A549 (cell line): Measurements from ENCODE around the gene HEATR1. TPM values are rescaled to one million over a fixed set of nuclear protein-coding genes. Genes with fewer than 3 reads are reported as not detected.

Experiments used
- ATAC-seq, 2 experiments: fragments of 200-7000 bp in 1 of 2; fragments of >200 bp in 1 of 2; cut with Nextera tagmentation in 1 of 2; cut with Tn5 transposase in 1 of 2; 3 replicates each; pipeline versions ENCODE4 v1.8.0 to v1.9.1; 2018 to 2020; ENCODE audit warnings: mild to moderate bottlenecking in 1 of 2, moderate library complexity in 1 of 2
- CTCF ChIA-PET: fragments of 300-600 bp; sonication (Branson Sonifier 250); formaldehyde crosslinking; extraction: SDS; loops from one replicate; lab custom pipeline; 2021; ENCODE audit warnings: antibody characterized with exemption, inconsistent platforms; lab: Yijun Ruan, JAX
- POLR2A ChIA-PET: fragments of 350-600 bp; formaldehyde crosslinking; extraction: SDS; loops from one replicate; lab custom pipeline; 2021; ENCODE audit warnings: antibody characterized with exemption, inconsistent platforms; lab: Yijun Ruan, JAX
- DNase-seq, 2 experiments: peaks; one replicate each; pipeline versions ENCODE4 v3.0.0 to v3.0.0-alpha.2; 2011 to 2016; ENCODE audit warnings: low read depth in 1 of 2, low spot score in 1 of 2
- FAIRE-seq: peaks from 2 replicates; lab custom pipeline; 2011; peaks lifted over from hg19 to GRCh38; lab: Jason Lieb, UNC
- H3K27ac ChIP-seq, 2 experiments: fragments of >200 bp; sonication (Bioruptor Twin); formaldehyde crosslinking; 3 replicates each; pipeline ENCODE4 v1.5.1; 2016 to 2017
- H3K4me1 ChIP-seq: fragments of >200 bp; sonication (Bioruptor Twin); formaldehyde crosslinking; 3 replicates; pipeline ENCODE4 v1.6.1; 2016
- H3K4me2 ChIP-seq: fragments of >200 bp; sonication (Bioruptor Twin); formaldehyde crosslinking; 3 replicates; pipeline ENCODE4 v1.6.1; 2016
- H3K4me3 ChIP-seq: fragments of >200 bp; sonication (Bioruptor Twin); formaldehyde crosslinking; 3 replicates; pipeline ENCODE4 v1.5.1; 2016
- H3K9me3 ChIP-seq: fragments of >200 bp; sonication (Bioruptor Twin); formaldehyde crosslinking; 3 replicates; pipeline ENCODE4 v1.6.1; 2016
- BHLHE40 ChIP-seq: IDR thresholded peaks from 2 replicates; pipeline ENCODE4 v1.6.1; 2012; ENCODE audit warnings: low read depth, low read length, inconsistent platforms
- CBX2 ChIP-seq: fragments of 200-600 bp; sonication (generic); IDR thresholded peaks from 2 replicates; pipeline ENCODE4 v1.6.1; 2016; ENCODE audit warnings: low read depth, mild to moderate bottlenecking, borderline replicate concordance
- CEBPB ChIP-seq, 2 experiments: fragments of >200 bp in 1 of 2; sonication (Bioruptor Twin) in 1 of 2; formaldehyde crosslinking in 1 of 2; IDR thresholded peaks; 2 replicates each; pipeline ENCODE4 v1.6.1; 2012 to 2016
- CHD4 ChIP-seq: fragments of 200-600 bp; sonication (generic); IDR thresholded peaks from 2 replicates; pipeline ENCODE4 v1.6.1; 2016; ENCODE audit warnings: antibody characterized with exemption, mild to moderate bottlenecking, borderline replicate concordance
- EHF ChIP-seq: fragments of 250-450 bp; sonication (Bioruptor Pico); IDR thresholded peaks from 2 replicates; pipeline ENCODE4 v1.5.0; 2020; ENCODE audit warnings: mild to moderate bottlenecking
- EP300 ChIP-seq, 2 experiments: fragments of >200 bp; sonication (Bioruptor Twin); formaldehyde crosslinking; IDR thresholded peaks; 2 replicates in 1 of 2; 3 replicates in 1 of 2; pipeline ENCODE4 v1.6.1; 2016 to 2017
- GATA3 ChIP-seq: IDR thresholded peaks from 2 replicates; pipeline ENCODE4 v1.6.1; 2012; ENCODE audit warnings: borderline replicate concordance
- HOXA7 ChIP-seq: fragments of 250-450 bp; sonication (Bioruptor Pico); IDR thresholded peaks from 2 replicates; pipeline ENCODE4 v1.5.0; 2020; ENCODE audit warnings: mild to moderate bottlenecking, moderate library complexity
- HOXB5 ChIP-seq: fragments of 250-450 bp; sonication (Bioruptor Pico); IDR thresholded peaks from 2 replicates; pipeline ENCODE4 v1.5.0; 2020; ENCODE audit warnings: mild to moderate bottlenecking, moderate library complexity
- JUNB ChIP-seq: fragments of >200 bp; sonication (Bioruptor Twin); formaldehyde crosslinking; IDR thresholded peaks from 2 replicates; pipeline ENCODE4 v1.6.1; 2016
- KDM1A ChIP-seq: fragments of 200-600 bp; sonication (generic); IDR thresholded peaks from 2 replicates; pipeline ENCODE4 v1.6.1; 2016; ENCODE audit warnings: low read depth, mild to moderate bottlenecking
- KDM5A ChIP-seq: fragments of 200-600 bp; sonication (generic); IDR thresholded peaks from 2 replicates; pipeline ENCODE4 v1.6.1; 2016; ENCODE audit warnings: antibody characterized with exemption, mild to moderate bottlenecking
- NPAS2 ChIP-seq: fragments of 250-450 bp; sonication (Bioruptor Pico); IDR thresholded peaks from 2 replicates; pipeline ENCODE4 v1.8.0; 2022; ENCODE audit warnings: mild to moderate bottlenecking, moderate library complexity, borderline replicate concordance
- POLR2AphosphoS2 ChIP-seq: conservative IDR thresholded peaks from 2 replicates; pipeline ENCODE4 v1.6.1; 2012; ENCODE audit warnings: low read length, improper control_type of control experiment, inconsistent platforms
- TFCP2L1 ChIP-seq: fragments of 250-450 bp; sonication (Bioruptor Pico); IDR thresholded peaks from 2 replicates; pipeline ENCODE4 v1.5.0; 2021; ENCODE audit warnings: mild to moderate bottlenecking
- ZFP36 ChIP-seq: fragments of 450-650 bp; IDR thresholded peaks from 2 replicates; pipeline ENCODE4 v1.6.1; 2014; ENCODE audit warnings: borderline replicate concordance; ENCODE audit not compliant: partially characterized antibody
- ZNF302 ChIP-seq: fragments of 250-450 bp; sonication (Bioruptor Pico); IDR thresholded peaks from 2 replicates; pipeline ENCODE4 v1.9.0; 2021; ENCODE audit warnings: inconsistent platforms, mild to moderate bottlenecking, moderate library complexity
- ZSCAN20 ChIP-seq: fragments of 250-450 bp; sonication (Bioruptor Pico); IDR thresholded peaks from 2 replicates; pipeline ENCODE4 v1.8.0; 2022; ENCODE audit warnings: mild to moderate bottlenecking, moderate library complexity
- WGBS: methylation state at CpG from one replicate; pipeline ENCODE4 v1.1.6; 2017; ENCODE audit errors: missing lambda C conversion rate; 5-methylcytosine and 5-hydroxymethylcytosine counted together
- polyA plus RNA-seq, 4 experiments: library from polyadenylated mRNA; depleted of rRNA in 3 of 4; stranded (reverse); fragments of >200 nt; fragmentation: RNase III in 1 of 4; extraction: RNeasy Plus Mini Kit Qiagen cat#74134 plus additional on column Dnase treatment in 1 of 4; gene quantifications; 2 replicates in 3 of 4; 3 replicates in 1 of 4; pipeline ENCODE4 v1.2.3, GENCODE V29; 2011 to 2017
- TF ChIP-seq, protein P1 (sequence below): fragments of >200 bp; sonication (Bioruptor Twin); formaldehyde crosslinking; IDR thresholded peaks from 2 replicates; pipeline ENCODE4 v1.6.1; 2016
- TF ChIP-seq, protein P2 (sequence below): fragments of >200 bp; sonication (Bioruptor Twin); formaldehyde crosslinking; IDR thresholded peaks from 3 replicates; pipeline ENCODE4 v1.5.1; 2016
- TF ChIP-seq, protein P3 (sequence below): fragments of 250-450 bp; sonication (Bioruptor Pico); IDR thresholded peaks from 2 replicates; pipeline ENCODE4 v1.5.0; 2020; ENCODE audit warnings: low read depth, mild to moderate bottlenecking, moderate library complexity
- TF ChIP-seq, protein P4 (sequence below): fragments of >200 bp; sonication (Bioruptor Twin); formaldehyde crosslinking; IDR thresholded peaks from 3 replicates; pipeline ENCODE4 v1.6.1; 2016

The HEATR1 gene
- polyA plus RNA-seq, 2 of the 4 experiments (the other 2 are of a cell fraction): 22.3 to 50.1 TPM

DNA sequence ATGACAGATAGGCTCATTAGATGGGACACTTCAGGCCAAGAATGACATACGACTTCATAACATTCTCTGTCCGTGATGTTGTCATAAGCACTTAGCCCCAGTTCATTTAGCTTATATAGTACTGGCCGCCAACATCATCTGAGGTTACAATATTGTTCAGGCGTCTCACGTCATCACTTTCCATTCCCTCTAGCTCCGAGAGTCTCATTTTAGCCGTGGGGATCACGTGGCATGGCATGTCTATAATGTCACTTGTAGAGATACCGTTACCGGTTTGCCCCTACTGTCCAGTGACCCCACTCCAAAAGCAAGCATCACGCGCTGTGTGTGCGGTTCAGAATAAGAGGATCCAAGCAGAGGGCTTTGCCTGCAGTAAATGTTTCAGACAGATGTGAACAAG lies 34.6 kb upstream of the HEATR1 start:
- TF ChIP-seq KDM1A (no peak), CHD4 (no peak), CBX2 (no peak), HOXA7 (CRISPR knock-in tag) (no peak), GATA3 (no peak), ZFP36 (no peak), POLR2AphosphoS2 (no peak), BHLHE40 (no peak), CEBPB (IDR thresholded peaks at IDR 0.05) (no peak), JUNB (no peak), TFCP2L1 (CRISPR knock-in tag) (no peak)
- TF ChIP-seq, protein P1, sequence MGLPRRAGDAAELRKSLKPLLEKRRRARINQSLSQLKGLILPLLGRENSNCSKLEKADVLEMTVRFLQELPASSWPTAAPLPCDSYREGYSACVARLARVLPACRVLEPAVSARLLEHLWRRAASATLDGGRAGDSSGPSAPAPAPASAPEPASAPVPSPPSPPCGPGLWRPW: no peak
- TF ChIP-seq, protein P2, sequence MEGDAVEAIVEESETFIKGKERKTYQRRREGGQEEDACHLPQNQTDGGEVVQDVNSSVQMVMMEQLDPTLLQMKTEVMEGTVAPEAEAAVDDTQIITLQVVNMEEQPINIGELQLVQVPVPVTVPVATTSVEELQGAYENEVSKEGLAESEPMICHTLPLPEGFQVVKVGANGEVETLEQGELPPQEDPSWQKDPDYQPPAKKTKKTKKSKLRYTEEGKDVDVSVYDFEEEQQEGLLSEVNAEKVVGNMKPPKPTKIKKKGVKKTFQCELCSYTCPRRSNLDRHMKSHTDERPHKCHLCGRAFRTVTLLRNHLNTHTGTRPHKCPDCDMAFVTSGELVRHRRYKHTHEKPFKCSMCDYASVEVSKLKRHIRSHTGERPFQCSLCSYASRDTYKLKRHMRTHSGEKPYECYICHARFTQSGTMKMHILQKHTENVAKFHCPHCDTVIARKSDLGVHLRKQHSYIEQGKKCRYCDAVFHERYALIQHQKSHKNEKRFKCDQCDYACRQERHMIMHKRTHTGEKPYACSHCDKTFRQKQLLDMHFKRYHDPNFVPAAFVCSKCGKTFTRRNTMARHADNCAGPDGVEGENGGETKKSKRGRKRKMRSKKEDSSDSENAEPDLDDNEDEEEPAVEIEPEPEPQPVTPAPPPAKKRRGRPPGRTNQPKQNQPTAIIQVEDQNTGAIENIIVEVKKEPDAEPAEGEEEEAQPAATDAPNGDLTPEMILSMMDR: no peak
- TF ChIP-seq, protein P3, sequence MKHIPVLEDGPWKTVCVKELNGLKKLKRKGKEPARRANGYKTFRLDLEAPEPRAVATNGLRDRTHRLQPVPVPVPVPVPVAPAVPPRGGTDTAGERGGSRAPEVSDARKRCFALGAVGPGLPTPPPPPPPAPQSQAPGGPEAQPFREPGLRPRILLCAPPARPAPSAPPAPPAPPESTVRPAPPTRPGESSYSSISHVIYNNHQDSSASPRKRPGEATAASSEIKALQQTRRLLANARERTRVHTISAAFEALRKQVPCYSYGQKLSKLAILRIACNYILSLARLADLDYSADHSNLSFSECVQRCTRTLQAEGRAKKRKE (CRISPR knock-in tag): no peak
- no peaks in the 10 kb centered on the region for H3K4me1 ChIP-seq
- WGBS: 57% methylated on average over 13 of the region's 13 CpGs
- CTCF ChIA-PET: no interaction called here
- ATAC-seq: no peak
- no peak overlapping the region for H3K4me2 ChIP-seq
- POLR2A ChIA-PET: no interaction called here
- no peaks in the 10 kb centered on the region for H3K9me3 ChIP-seq
- no peak for DNase-seq
- FAIRE-seq: no peak
- no peak overlapping the region for H3K27ac ChIP-seq
- no peak overlapping the region for H3K4me3 ChIP-seq

DNA sequence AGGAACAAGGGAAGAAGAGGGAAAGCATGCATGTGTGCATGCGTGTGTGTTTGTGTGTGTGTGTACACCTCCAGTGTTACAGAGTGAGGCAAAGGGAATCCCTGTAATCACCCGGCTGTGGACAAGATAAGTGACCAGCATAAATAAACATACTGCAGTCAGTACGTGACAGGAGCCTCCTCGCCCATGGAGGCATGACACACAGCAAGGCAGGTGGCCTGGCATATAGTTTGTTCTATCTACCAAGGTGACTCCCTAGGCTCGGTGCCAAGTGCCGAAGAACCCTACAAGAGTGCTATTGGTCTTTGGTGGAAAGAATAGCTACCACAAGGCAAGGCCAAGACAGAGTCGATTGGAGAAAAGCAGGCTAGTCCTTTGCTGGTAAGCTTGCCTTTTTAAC lies 31.7 kb upstream of the HEATR1 start:
- ChIA-PET CTCF (interaction anchor here (1.0 kb wide), 1 partner anchor 31 kb away, joined by 3 read pairs; no protein-coding TSS in a partner anchor), POLR2A (no interaction called here)
- Histone ChIP-seq H3K4me3 (no peak overlapping the region), H3K4me1 (no peaks in the 10 kb centered on the region), H3K9me3 (no peaks in the 10 kb centered on the region), H3K27ac (no peak overlapping the region), H3K4me2 (no peak overlapping the region)
- ATAC-seq: no peak
- DNase-seq: no peak
- no peak for TF ChIP-seq ZSCAN20 (CRISPR knock-in tag)
- no peak for TF ChIP-seq KDM5A
- TF ChIP-seq ZNF302 (CRISPR knock-in tag): no peak
- no peak for TF ChIP-seq JUNB
- no peak for TF ChIP-seq HOXB5
- TF ChIP-seq, protein P4, sequence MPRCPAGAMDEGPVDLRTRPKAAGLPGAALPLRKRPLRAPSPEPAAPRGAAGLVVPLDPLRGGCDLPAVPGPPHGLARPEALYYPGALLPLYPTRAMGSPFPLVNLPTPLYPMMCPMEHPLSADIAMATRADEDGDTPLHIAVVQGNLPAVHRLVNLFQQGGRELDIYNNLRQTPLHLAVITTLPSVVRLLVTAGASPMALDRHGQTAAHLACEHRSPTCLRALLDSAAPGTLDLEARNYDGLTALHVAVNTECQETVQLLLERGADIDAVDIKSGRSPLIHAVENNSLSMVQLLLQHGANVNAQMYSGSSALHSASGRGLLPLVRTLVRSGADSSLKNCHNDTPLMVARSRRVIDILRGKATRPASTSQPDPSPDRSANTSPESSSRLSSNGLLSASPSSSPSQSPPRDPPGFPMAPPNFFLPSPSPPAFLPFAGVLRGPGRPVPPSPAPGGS: no peak
- TF ChIP-seq, protein P1: no peak
- no peak for TF ChIP-seq NPAS2 (CRISPR knock-in tag)
- TF ChIP-seq EHF (CRISPR knock-in tag): no peak
- no peak for TF ChIP-seq ZFP36
- TF ChIP-seq, protein P3 (CRISPR knock-in tag): no peak
- TF ChIP-seq EP300 (IDR thresholded peaks at IDR 0.05): no peak
- 41% methylated on average over 7 of the region's 7 CpGs for WGBS
- no peak for FAIRE-seq
